HG03460 (cell line): ENCODE results near the gene HDAC10.

Source experiments
- ATAC-seq: cut with Tn5 transposase; IDR thresholded peaks from one replicate; pipeline ENCODE4 v1.9.1; 2021; ENCODE audit not compliant: unreplicated experiment

HDAC10 gene

GRCh38 chr22:50250555-50251476 lies at the start of gene HDAC10:
Gene HDAC10, minus strand, starts transcription at chr22:50251265. Its CDS starts 233 bp downstream, at chr22:50251032.
- ATAC-seq, result peak; percentile 56

- no peak for ATAC-seq
Measured at GRCh38 chr22:50300620-50301257, 49.7 kb upstream of the HDAC10 start.

- no peak for ATAC-seq
Measured at GRCh38 chr22:50299785-50300619, 48.9 kb upstream of the HDAC10 start.

- ATAC-seq, result no peak
Measured at GRCh38 chr22:50298937-50299784, 48.1 kb upstream of the HDAC10 start.

- ATAC-seq, result no peak
Measured at GRCh38 chr22:50298266-50298637, 47.2 kb upstream of the HDAC10 start.

- no peak for ATAC-seq
Measured at GRCh38 chr22:50297510-50298265, 46.6 kb upstream of the HDAC10 start.

- no peak for ATAC-seq
Measured at GRCh38 chr22:50296658-50297490, 45.8 kb upstream of the HDAC10 start.

GRCh38 chr22:50294319-50294656 lies 43.2 kb upstream of the HDAC10 start:
- no peak for ATAC-seq

GRCh38 chr22:50293441-50294318 lies 42.6 kb upstream of the HDAC10 start:
- no peak for ATAC-seq

GRCh38 chr22:50292643-50293440 lies 41.8 kb upstream of the HDAC10 start:
- ATAC-seq, result no peak

GRCh38 chr22:50289942-50290630 lies 39.0 kb upstream of the HDAC10 start:
- ATAC-seq, result no peak

- ATAC-seq, result no peak
Measured at GRCh38 chr22:50289151-50289941, 38.3 kb upstream of the HDAC10 start.

GRCh38 chr22:50287731-50288130 lies 36.7 kb upstream of the HDAC10 start:
- no peak for ATAC-seq

GRCh38 chr22:50286701-50287318 lies 35.7 kb upstream of the HDAC10 start:
- no peak for ATAC-seq

- ATAC-seq, result no peak
Measured at GRCh38 chr22:50286275-50286674, 35.2 kb upstream of the HDAC10 start.
